ENCODE measurements around the gene GCHFR. TPM values are rescaled to one million over a fixed set of nuclear protein-coding genes. Genes with fewer than 3 reads are reported as not detected.

GCHFR gene
- total and polyA plus RNA-seq, 2 of the 4 experiments (the other 2 are of a cell fraction) = 2.3 to 6.5 TPM

DNA sequence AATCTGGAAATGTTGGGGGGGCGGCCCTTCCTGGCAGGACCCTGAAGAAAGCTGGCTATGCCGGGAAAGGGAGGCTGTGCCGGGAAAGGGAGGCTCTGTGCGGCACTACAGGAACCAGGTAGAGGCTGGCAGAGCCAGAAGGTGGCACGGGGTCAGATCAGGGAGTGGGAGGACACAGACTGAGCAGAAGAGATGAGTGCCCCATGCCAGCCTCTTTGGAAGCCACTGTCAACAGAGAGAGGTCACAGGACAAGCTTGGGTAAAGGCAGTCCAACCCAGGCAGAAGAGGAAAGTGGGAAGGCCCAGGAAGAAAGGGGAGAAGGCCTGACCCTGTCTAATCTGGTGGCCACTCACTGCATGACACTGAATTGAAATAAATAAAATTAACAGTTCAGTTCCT, 7.4 kb downstream of the GCHFR start:
- H3K18ac ChIP-seq (ENCODE audit: low read depth, low read length) = no peak overlapping the region
- dilution Hi-C loops (cut with HindIII; ENCODE audit: low sequenced_read_pairs, unreplicated experiment) = no loop called here
- no peak overlapping the region for H2AK5ac ChIP-seq (ENCODE audit: low read depth, low read length)
- H4K91ac ChIP-seq (ENCODE audit: insufficient read depth, low read depth, low read length) = no peak overlapping the region
- no peak overlapping the region for H3K23ac ChIP-seq (ENCODE audit: low read depth, low read length)
- H3K9me3 ChIP-seq (ENCODE audit: control insufficient read depth, insufficient read depth, low read length) = no peaks in the 10 kb centered on the region
- no peak overlapping the region for H3K9ac ChIP-seq (ENCODE audit: low read depth, low read length)
- H3K4me3 ChIP-seq (ENCODE audit: insufficient read depth, low read depth, low read length) = no peak overlapping the region
- TF ChIP-seq RCOR1 (IDR thresholded peaks at IDR 0.05; ENCODE audit: insufficient replicate concordance, low read length) (no peak), MXI1 (IDR thresholded peaks at IDR 0.05; ENCODE audit: borderline replicate concordance, low read depth, low read length) (no peak), RFX5 (IDR thresholded peaks at IDR 0.05; ENCODE audit: low read depth, low read length) (no peak), CEBPB (IDR thresholded peaks at IDR 0.05; ENCODE audit: low read depth, low read length) (no peak), BHLHE40 (IDR thresholded peaks at IDR 0.05; ENCODE audit: low read depth, low read length) (no peak), SMC3 (IDR thresholded peaks at IDR 0.05; ENCODE audit: low read depth, low read length) (no peak), NFE2L2 (IDR thresholded peaks at IDR 0.05; ENCODE audit: low read depth, low read length) (no peak), FOS (IDR thresholded peaks at IDR 0.05; ENCODE audit: low read depth, low read length) (no peak), RAD21 (IDR thresholded peaks at IDR 0.05; ENCODE audit: low read length) (no peak), MAZ (IDR thresholded peaks at IDR 0.05; ENCODE audit: borderline replicate concordance, low read depth, low read length) (no peak), POLR2A (IDR thresholded peaks at IDR 0.05; ENCODE audit: low read depth, low read length) (no peak), MAFK (IDR thresholded peaks at IDR 0.05; ENCODE audit: low read depth, low read length) (no peak), CHD1 (IDR thresholded peaks at IDR 0.05; ENCODE audit: low read depth, low read length) (no peak)
- TF ChIP-seq, protein P1, sequence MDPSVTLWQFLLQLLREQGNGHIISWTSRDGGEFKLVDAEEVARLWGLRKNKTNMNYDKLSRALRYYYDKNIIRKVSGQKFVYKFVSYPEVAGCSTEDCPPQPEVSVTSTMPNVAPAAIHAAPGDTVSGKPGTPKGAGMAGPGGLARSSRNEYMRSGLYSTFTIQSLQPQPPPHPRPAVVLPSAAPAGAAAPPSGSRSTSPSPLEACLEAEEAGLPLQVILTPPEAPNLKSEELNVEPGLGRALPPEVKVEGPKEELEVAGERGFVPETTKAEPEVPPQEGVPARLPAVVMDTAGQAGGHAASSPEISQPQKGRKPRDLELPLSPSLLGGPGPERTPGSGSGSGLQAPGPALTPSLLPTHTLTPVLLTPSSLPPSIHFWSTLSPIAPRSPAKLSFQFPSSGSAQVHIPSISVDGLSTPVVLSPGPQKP (IDR thresholded peaks at IDR 0.05; ENCODE audit: borderline replicate concordance, low read depth, low read length) = no peak
- TF ChIP-seq, protein P2, sequence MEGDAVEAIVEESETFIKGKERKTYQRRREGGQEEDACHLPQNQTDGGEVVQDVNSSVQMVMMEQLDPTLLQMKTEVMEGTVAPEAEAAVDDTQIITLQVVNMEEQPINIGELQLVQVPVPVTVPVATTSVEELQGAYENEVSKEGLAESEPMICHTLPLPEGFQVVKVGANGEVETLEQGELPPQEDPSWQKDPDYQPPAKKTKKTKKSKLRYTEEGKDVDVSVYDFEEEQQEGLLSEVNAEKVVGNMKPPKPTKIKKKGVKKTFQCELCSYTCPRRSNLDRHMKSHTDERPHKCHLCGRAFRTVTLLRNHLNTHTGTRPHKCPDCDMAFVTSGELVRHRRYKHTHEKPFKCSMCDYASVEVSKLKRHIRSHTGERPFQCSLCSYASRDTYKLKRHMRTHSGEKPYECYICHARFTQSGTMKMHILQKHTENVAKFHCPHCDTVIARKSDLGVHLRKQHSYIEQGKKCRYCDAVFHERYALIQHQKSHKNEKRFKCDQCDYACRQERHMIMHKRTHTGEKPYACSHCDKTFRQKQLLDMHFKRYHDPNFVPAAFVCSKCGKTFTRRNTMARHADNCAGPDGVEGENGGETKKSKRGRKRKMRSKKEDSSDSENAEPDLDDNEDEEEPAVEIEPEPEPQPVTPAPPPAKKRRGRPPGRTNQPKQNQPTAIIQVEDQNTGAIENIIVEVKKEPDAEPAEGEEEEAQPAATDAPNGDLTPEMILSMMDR (conservative IDR thresholded peaks at IDR 0.05; ENCODE audit: low read depth, low read length) = no peak
- TF ChIP-seq, protein P3, sequence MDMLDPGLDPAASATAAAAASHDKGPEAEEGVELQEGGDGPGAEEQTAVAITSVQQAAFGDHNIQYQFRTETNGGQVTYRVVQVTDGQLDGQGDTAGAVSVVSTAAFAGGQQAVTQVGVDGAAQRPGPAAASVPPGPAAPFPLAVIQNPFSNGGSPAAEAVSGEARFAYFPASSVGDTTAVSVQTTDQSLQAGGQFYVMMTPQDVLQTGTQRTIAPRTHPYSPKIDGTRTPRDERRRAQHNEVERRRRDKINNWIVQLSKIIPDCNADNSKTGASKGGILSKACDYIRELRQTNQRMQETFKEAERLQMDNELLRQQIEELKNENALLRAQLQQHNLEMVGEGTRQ (IDR thresholded peaks at IDR 0.05; ENCODE audit: low read depth, low read length) = no peak
- peaks cover 48% of the 10 kb centered on the region for H3K36me3 ChIP-seq (ENCODE audit: control insufficient read depth, insufficient read depth, low read length)
- DNase-seq (no peak), ATAC-seq (ENCODE audit: low read depth) (no peak)
- H3K27me3 ChIP-seq (ENCODE audit: control insufficient read depth, insufficient read depth, low read length) = no peaks in the 10 kb centered on the region
- no peak overlapping the region for H3K56ac ChIP-seq (ENCODE audit: extremely low read depth, insufficient read depth, low read length)
- H4K8ac ChIP-seq (ENCODE audit: low read depth in 2 of 2, low read length in 2 of 2) = no peak overlapping the region
- 83% methylated on average over 1 of the region's 5 CpGs; no CpG with 5 or more reads in 1 of the 2 experiments for WGBS, 2 experiments (ENCODE audit: extremely low coverage in 2 of 2, insufficient read length in 1 of 2)
- no TSS peak for BruUV-seq (replicated peaks)
- intact Hi-C loops (cut with micrococcal nuclease) = no loop called here
- H3K4me1 ChIP-seq (ENCODE audit: control insufficient read depth, insufficient read depth, low read length) = peaks cover 5% of the 10 kb centered on the region
- no peak overlapping the region for H2BK15ac ChIP-seq (ENCODE audit: low read depth, low read length)
- H2BK120ac ChIP-seq (ENCODE audit: low read depth, low read length) = no peak overlapping the region
- H3K79me1 ChIP-seq (ENCODE audit: low read depth in 1 of 2, low read length in 2 of 2) = no peaks in the 10 kb centered on the region; a peak in 1 of 4 replicates
- POLR2A ChIA-PET (ENCODE audit: unreplicated experiment) = no interaction called here
- in situ Hi-C loops (cut with MboI; ENCODE audit: low sequenced_read_pairs) = no loop called here
- no peak overlapping the region for H2BK20ac ChIP-seq (ENCODE audit: low read depth, low read length)
- peaks cover 4% of the 10 kb centered on the region; the same call in 1 of the 2 replicates for H3K9me1 ChIP-seq (ENCODE audit: insufficient read depth, low read length)
- no peak overlapping the region for H2AFZ ChIP-seq (replicated peaks; ENCODE audit: low read length, poor library complexity)
- no peak overlapping the region for H3K14ac ChIP-seq (replicated peaks; ENCODE audit: low read depth, low read length)
- no peak overlapping the region for H3K27ac ChIP-seq (ENCODE audit: insufficient read depth, low read length)
- H2BK5ac ChIP-seq (ENCODE audit: low read depth, low read length, poor library complexity, severe bottlenecking) = no peak overlapping the region
- H4K5ac ChIP-seq (ENCODE audit: low read depth, low read length) = no peak overlapping the region
- H3K4ac ChIP-seq (ENCODE audit: low read depth, low read length) = no peak overlapping the region
- H4K20me1 ChIP-seq (ENCODE audit: insufficient read depth, low read length) = no peaks in the 10 kb centered on the region
- CTCF ChIA-PET = no interaction called here
- no peak overlapping the region for H3K4me2 ChIP-seq (ENCODE audit: low read depth, low read length)
- no peak overlapping the region for H2AK9ac ChIP-seq (replicated peaks; ENCODE audit: low read depth, low read length, poor library complexity)

Measured in IMR-90 (cell line).